NCI-H2107 treated with DMSO at 0.1 percent for 48 hours (cell line): ENCODE results near the gene PALM3.
"Not testable (repeated sequence)": the region's sequence is repeated elsewhere in the genome, so short reads cannot be mapped to it uniquely, and the experiment has no call there.

Experiments
- DNase-seq: peaks from one replicate; lab custom pipeline; 2025; ENCODE audit not compliant: unreplicated experiment; lab: John Stamatoyannopoulos, UW

The PALM3 gene

GRCh38 chr19:14033946-14034345 is 27.9 kb downstream of the PALM3 start:
- no peak for DNase-seq

GRCh38 chr19:14031719-14032480 is 30.0 kb downstream of the PALM3 start, which contains the start of gene IL27RA:
TSS of gene IL27RA (plus strand) at chr19:14031762. CDS start at chr19:14031873, 111 bp downstream.
- peak; percentile 10 for DNase-seq

GRCh38 chr19:14030997-14031718 is 30.7 kb downstream of the PALM3 start:
- no peak for DNase-seq

GRCh38 chr19:14028901-14029300 is 33.0 kb downstream of the PALM3 start:
- no peak for DNase-seq

- DNase-seq: no peak
These were observed 33.9 kb downstream of the PALM3 start, which contains the start of gene RLN3 for GRCh38 chr19:14027856-14028450. TSS of gene RLN3 (plus strand) at chr19:14028148. CDS start at chr19:14028205, 57 bp downstream.

GRCh38 chr19:14026652-14027192 is 35.2 kb downstream of the PALM3 start:
- DNase-seq: not testable (repeated sequence)

- no peak for DNase-seq
These were observed 38.3 kb downstream of the PALM3 start for GRCh38 chr19:14023404-14024235.

- no peak for DNase-seq
These were observed 39.4 kb downstream of the PALM3 start for GRCh38 chr19:14022469-14022868.

- DNase-seq: no peak
These were observed 40.4 kb downstream of the PALM3 start for GRCh38 chr19:14021474-14021873.

GRCh38 chr19:14019739-14020138 is 42.1 kb downstream of the PALM3 start:
- not testable (repeated sequence) for DNase-seq

- DNase-seq: no peak
These were observed 42.8 kb downstream of the PALM3 start for GRCh38 chr19:14019100-14019499.

GRCh38 chr19:14015524-14016035 is 46.3 kb downstream of the PALM3 start:
- DNase-seq: no peak

GRCh38 chr19:14012378-14012915 is 49.4 kb downstream of the PALM3 start:
- no peak for DNase-seq

- no peak for DNase-seq
These were observed 54.9 kb downstream of the PALM3 start for GRCh38 chr19:14006766-14007562.

- peak; percentile 100 for DNase-seq
These were observed 55.7 kb downstream of the PALM3 start, which contains the start of gene RFX1 for GRCh38 chr19:14006085-14006765. TSS of gene RFX1 (minus strand) at chr19:14006320. CDS start at chr19:13993843, 12,477 bp downstream.

GRCh38 chr19:14005349-14006084 is 56.4 kb downstream of the PALM3 start:
- no peak for DNase-seq

GRCh38 chr19:14004619-14005348 is 57.1 kb downstream of the PALM3 start:
- DNase-seq: no peak
